ENCODE data around the gene MRAS. TPM values are rescaled to one million over a fixed set of nuclear protein-coding genes. Genes with fewer than 3 reads are reported as not detected.
A peak's percentile ranks its signal among the peaks of the same experiment; 100 is the strongest.

The MRAS gene
- 10 to 100 TPM; 15.7 to 56.0 (median 34.8) TPM for total RNA-seq

- Histone ChIP-seq H3K36me3 (no peaks in the 10 kb centered on the region), H3K27ac (peak within 1 kb of the TSS; percentile 87 to 93 (median 88)), H3K27me3 (no peaks in the 10 kb centered on the region), H3K9me3 (no peaks in the 10 kb centered on the region), H3K4me3 (peak within 1 kb of the TSS; percentile 66 to 88 (median 76)), H3K4me1 (peaks cover 20 to 40% (median 25%) of the 10 kb centered on the region in 4 donors)
- TF ChIP-seq CTCF (IDR thresholded peaks at IDR 0.05) (peak; percentile 24 to 58 (median 40)), POLR2AphosphoS5 (IDR thresholded peaks at IDR 0.05) (peak in 1 of 2 donors; percentile 12), POLR2A (IDR thresholded peaks at IDR 0.05) (peak in 2 of 4 donors; percentile 60 to 74), EP300 (IDR thresholded peaks at IDR 0.05) (no peak)
- ATAC-seq (ENCODE audit: low FRiP score in 2 of 2) (peak; percentile 70 to 91), DNase-seq (peak; percentile 80 to 96)
- WGBS, 2 donors, result 0 to 1% methylated on average over 59 to 84 of the region's 93 CpGs
Observed at GRCh38 chr3:138347960-138348753, at the start of gene MRAS. MRAS (plus strand) TSS chr3:138348579; CDS start chr3:138372884, 24,305 bp downstream.

- Histone ChIP-seq H3K9me3 (no peaks in the 10 kb centered on the region), H3K36me3 (peaks cover 0 to 31% (median 21%) of the 10 kb centered on the region in 4 donors), H3K27ac (no peak overlapping the region), H3K4me1 (no peaks in the 10 kb centered on the region), H3K4me3 (no peak overlapping the region), H3K27me3 (no peaks in the 10 kb centered on the region)
- WGBS, 2 donors, result 71 to 72% methylated on average over 2 of the region's 2 CpGs
- ATAC-seq (ENCODE audit: low FRiP score in 2 of 2), result no peak
- TF ChIP-seq CTCF (IDR thresholded peaks at IDR 0.05) (no peak), POLR2A (IDR thresholded peaks at IDR 0.05) (no peak)
- DNase-seq, result no peak
Observed at GRCh38 chr3:138300647-138301046, 47.7 kb upstream of the MRAS start.

- ATAC-seq (ENCODE audit: low FRiP score in 2 of 2), result no peak
- 91 to 92% methylated on average over 6 of the region's 6 CpGs for WGBS, 2 donors
Observed at GRCh38 chr3:138303474-138303873, 44.9 kb upstream of the MRAS start.

GRCh38 chr3:138307899-138308298 is 40.5 kb upstream of the MRAS start:
- DNase-seq (no peak), ATAC-seq (ENCODE audit: low FRiP score in 2 of 2) (no peak)
- Histone ChIP-seq H3K4me1 (no peaks in the 10 kb centered on the region), H3K36me3 (no peaks in the 10 kb centered on the region), H3K9me3 (peaks cover 5 to 27% (median 25%) of the 10 kb centered on the region in 4 donors), H3K27ac (no peak overlapping the region), H3K27me3 (no peaks in the 10 kb centered on the region), H3K4me3 (no peak overlapping the region)
- 80 to 84% methylated on average over 5 of the region's 5 CpGs for WGBS, 2 donors
- no peak for TF ChIP-seq POLR2A (IDR thresholded peaks at IDR 0.05)
- no peak for TF ChIP-seq EP300 (IDR thresholded peaks at IDR 0.05)
- no peak for TF ChIP-seq POLR2AphosphoS5 (IDR thresholded peaks at IDR 0.05)
- no peak for TF ChIP-seq CTCF (IDR thresholded peaks at IDR 0.05)

More at GRCh38 chr3:138303474-138303873, 44.9 kb upstream of the MRAS start:
- Histone ChIP-seq H3K36me3 (peaks cover 0 to 5% (median 5%) of the 10 kb centered on the region in 4 donors), H3K27ac (no peak overlapping the region), H3K9me3 (peaks cover 0 to 10% (median 8%) of the 10 kb centered on the region in 4 donors), H3K4me3 (no peak overlapping the region), H3K4me1 (no peaks in the 10 kb centered on the region), H3K27me3 (no peaks in the 10 kb centered on the region)
- TF ChIP-seq CTCF (IDR thresholded peaks at IDR 0.05) (no peak), POLR2AphosphoS5 (IDR thresholded peaks at IDR 0.05) (no peak), EP300 (IDR thresholded peaks at IDR 0.05) (no peak), POLR2A (IDR thresholded peaks at IDR 0.05) (no peak)
- DNase-seq, result no peak

All from upper lobe of left lung (tissue), 6 donors.